GM12875 (cell line): ENCODE results near the gene NFYC.

Experiments
- H3K4me3 ChIP-seq: one replicate; pipeline ENCODE4 v1.5.1; 2011; ENCODE audit warnings: low read depth, low read length, control low read depth
- CTCF ChIP-seq: IDR thresholded peaks from 2 replicates; pipeline ENCODE4 v1.5.1; 2011; ENCODE audit warnings: low read depth, mild to moderate bottlenecking, control low read depth, inconsistent platforms, low read length, moderate library complexity, borderline replicate concordance; ENCODE audit not compliant: insufficient read depth

The NFYC gene

GRCh38 chr1:40745176-40745575 is 53.7 kb downstream of the NFYC start:
- no peak for TF ChIP-seq CTCF

GRCh38 chr1:40746344-40747090 is 55.0 kb downstream of the NFYC start:
- no peak overlapping the region for H3K4me3 ChIP-seq
- TF ChIP-seq CTCF: no peak

More at GRCh38 chr1:40745176-40745575, 53.7 kb downstream of the NFYC start:
- H3K4me3 ChIP-seq: no peak overlapping the region

- no peak overlapping the region for H3K4me3 ChIP-seq
- TF ChIP-seq CTCF: no peak
Measured at GRCh38 chr1:40748841-40749718, 57.6 kb downstream of the NFYC start.

GRCh38 chr1:40749817-40750216 is 58.3 kb downstream of the NFYC start:
- no peak overlapping the region for H3K4me3 ChIP-seq
- TF ChIP-seq CTCF: no peak

- H3K4me3 ChIP-seq: no peak overlapping the region
- no peak for TF ChIP-seq CTCF
Measured at GRCh38 chr1:40750451-40750908, 59.0 kb downstream of the NFYC start.

GRCh38 chr1:40751802-40752201 is 60.3 kb downstream of the NFYC start:
- TF ChIP-seq CTCF: no peak
- no peak overlapping the region for H3K4me3 ChIP-seq
